HS-27A (cell line): Measurements from ENCODE around the gene OSBPL2.

Experiments used
- DNase-seq: peaks from one replicate; pipeline ENCODE4 v3.0.0-alpha.2; 2012; ENCODE audit warnings: low read depth, missing footprints

The OSBPL2 gene

DNA sequence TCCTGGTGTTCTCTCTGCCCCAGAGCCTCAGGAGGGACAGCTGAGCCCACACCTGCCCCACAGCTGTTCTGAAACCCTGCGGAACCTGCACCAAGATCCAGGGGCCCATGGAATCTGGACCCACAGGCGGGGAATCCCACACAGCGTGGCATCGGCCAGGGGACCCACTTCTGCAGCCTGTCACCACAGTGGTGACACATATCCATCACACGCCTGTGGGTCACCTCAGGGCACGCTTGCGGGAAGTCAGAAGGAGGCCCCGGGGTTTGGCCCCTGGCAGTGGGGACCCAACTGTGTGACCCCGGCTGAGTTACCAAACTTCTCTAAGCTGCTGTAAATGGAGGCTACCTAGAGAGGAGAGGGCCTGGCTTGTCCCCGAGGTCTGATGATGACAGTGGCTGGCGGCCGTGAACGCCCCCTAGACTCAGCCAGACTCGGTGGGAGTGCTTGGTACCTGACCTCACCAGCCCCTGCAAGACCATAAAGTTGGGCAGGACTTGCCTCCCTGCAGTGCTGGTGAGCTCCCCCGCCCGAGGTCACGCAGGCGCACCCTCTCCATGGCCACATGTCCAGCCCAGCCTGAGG, 16.0 kb upstream of the OSBPL2 start:
- no peak for DNase-seq

DNA sequence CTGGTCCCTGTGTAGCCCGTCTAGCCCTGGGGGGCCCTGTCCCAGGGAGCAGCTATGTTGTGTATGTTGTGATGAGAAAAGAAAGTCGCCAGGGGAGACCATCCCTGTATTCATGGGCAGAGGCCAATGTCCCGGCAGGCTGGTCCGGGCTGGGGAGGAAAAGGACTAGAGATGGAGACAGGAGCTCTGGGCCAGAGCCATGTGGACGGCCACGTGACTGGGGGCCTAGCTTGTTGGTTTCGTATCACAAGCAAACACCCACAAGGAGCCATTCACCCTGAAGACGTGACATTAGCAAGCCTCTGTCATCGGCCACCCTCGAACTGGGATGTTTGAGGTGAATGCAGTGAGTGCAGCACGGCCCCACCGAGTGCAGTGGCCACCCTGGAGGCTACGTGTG, 15.3 kb upstream of the OSBPL2 start:
- no peak for DNase-seq

DNA sequence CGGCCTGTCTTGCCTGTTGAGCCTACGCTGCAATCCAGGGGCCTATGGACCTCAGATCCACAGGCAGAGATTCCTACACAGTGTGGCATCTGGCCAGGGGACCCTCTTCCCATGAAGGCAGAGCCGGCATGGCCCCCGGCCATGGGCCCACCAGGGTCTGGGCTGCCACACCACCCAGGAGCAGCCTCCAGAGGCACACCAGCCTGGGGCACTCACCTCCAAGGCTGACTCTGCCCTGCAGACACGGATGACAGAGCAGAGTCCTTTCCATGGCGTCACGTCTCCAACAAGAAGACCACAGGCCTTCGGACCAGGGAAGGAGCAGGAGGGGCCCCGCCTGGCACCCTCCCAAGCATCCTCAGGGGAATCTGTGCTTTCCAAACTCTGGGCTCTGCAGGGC, 14.8 kb upstream of the OSBPL2 start:
- DNase-seq, result no peak

DNA sequence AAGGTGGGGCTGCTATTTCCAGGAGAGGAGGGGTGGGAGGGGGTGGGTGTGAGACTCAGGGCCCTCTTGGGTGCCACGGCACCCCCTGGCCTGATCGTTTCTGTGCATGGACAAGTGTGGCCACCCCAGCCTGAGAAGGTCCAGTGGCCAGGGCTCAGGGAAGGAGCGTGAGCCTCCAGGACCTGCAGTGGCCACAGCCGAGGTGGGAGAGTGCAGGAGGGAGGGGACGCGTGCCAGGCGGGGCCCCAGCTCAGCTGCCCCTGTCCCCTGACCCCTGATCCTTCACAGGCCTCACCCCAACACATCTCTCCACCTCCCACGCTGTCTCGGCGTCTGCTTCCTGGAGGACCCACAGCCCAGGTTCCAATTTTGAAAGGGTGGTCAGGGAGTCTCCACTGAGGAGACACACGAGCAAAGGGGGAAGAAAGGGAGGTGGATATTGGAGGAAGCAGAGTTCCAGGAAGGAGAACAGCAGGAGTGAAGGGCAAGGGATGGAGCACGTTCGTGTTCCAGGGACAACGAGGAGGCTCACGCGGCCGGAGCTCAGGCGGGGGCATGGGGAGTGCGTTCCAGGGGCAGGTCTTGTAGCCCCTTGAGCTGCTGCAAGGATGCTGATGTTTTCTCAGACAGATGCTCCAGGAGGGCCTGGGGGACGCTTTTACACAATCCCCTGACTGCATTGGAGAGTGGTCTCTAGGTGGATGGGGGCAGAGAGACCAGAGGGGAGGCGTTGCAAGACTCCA, 14.0 kb upstream of the OSBPL2 start:
- no peak for DNase-seq

DNA sequence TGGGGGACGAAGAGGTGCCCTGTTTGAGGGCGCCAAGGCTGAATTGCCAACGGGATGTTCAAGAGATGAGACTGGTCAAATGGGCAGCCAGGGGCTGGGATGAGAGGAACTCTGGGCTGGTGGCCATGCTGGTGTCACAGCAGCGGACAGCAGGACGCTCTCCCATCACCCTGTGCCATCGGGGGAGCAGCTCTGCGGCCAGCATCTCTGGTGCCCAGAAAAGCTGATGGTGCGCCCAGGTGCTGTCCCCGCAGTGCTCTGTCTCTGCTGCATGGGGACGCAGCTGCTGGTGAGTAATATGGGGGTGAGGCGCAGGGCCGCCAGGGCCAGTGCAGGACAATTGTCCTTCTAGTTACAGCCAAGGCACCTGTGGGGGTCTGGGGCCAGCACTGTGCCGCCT, 13.3 kb upstream of the OSBPL2 start:
- DNase-seq, result no peak

DNA sequence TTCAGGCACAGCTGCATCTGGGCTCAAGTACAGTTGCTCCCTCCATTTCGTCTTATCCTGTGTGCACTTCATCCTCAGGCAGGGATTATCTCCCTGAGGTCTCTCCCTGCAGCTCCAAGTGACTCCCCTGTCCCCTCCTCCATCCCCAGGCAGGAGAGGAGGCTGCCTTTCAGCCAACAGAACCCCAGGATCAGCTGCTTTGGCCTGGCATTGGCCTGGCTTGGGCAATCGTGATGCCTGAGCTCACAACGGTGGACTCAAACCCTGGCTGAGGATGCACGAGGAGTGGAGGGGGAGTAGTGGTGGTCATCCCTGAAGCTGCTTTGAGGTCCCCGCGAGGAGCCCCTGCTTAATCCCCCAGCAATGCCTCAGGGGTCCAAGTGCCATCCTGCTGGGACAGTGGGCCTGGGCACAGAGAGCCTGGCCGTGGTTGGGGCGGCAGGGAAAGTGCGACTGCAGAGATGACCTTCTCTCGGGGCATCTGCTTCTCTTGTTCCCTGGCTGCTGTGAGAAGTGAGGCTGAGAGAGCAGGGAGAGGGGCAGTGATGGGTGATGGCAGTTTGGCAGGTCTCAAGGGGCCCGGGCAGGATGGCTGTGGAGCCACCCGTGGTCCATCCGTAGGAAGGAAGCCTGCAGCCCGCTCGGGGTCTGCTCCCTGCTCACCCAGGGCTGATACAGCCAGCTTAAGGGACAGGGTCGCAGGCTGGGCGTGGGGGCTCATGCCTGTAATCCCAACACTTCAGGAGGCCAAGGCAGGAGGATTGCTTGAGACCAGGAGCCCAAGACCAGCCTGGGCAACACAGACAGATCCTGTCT, 12.3 kb upstream of the OSBPL2 start:
- no peak for DNase-seq

DNA sequence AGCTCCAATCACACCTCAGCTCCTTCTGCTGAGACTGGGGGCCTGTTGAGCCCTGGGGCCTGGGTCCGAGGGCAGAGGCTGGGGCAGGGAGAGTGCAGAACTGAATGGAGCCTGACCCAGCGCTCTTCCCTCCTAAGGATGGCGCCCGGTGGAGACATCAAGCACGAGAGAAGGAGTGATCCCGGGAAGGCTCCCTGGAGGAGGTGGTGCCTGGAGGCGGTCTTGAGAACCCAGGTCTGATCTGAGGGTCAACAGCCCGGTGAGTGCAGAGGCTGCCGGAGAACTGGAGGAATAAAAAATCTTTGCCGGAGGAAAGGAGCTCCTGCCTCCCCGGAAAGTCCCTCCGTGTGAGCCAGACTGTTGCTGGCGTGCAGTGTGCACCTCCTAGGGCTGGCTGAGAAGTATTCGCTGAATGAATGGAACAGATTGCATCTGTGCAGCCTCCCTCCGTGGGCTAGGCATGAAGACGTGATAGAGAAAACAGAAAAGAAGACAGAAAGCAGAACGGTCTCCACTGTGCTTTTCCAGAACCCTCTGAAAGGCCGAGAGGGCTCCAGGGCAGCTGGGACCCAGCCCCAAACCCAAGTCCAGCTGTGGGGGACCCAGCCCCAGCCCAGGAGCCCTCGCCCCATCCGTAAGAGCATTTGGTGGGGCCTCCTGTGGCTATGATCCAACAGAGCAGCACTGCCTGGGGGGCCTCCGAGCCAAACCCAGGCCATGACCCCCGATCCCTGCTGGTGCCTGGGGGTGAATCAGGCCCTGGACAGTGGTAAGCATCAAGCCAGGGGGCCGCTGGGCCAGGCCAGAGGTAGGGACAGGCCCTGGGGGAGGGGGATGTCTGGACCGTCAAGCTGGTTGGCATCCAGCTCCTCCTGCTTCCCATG, 11.4 kb upstream of the OSBPL2 start:
- DNase-seq, result no peak

DNA sequence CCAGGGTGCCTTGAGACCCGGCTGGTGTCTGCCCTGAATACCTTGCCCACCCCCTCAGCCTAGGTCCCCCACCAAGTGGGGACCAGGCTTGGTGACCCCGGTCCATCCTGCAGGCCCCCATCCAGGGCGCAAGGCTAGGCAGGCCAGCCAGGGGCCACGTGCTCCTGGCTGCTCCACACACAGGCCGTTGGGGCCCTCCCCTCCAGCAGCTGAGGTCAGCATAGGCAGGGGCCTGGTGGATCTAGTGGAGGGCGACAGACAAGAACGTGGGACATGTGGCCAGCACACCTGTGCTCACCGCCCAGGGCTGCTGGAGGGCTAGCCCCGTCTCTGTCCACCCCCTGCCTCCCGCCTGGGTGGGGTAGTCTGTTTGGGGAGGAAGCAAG, 10.7 kb upstream of the OSBPL2 start:
- no peak for DNase-seq

GRCh38 chr20:62227977-62228958, 10.1 kb upstream of the OSBPL2 start:
- DNase-seq, result no peak

DNA sequence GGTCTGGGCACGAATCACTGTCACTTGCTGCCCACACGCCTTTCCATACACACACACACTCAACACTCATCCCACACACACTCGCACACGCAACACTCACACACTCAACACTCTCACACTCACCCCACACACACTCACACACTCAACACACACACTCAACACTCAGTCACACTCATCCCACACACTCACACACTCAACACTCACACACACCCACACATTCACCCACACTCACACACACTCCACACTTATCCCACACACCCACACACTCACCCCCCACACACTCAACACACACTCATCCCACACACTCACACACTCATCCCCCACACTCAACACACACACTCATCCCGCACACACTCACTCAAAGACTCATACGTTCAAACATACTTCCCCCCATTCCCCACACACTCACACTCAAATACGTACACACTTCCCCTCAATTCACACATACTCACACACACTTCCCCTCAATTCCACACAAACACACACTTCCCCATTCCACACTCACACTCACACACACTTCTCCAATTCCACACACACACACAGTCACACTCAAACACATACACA, 9.3 kb upstream of the OSBPL2 start:
- no peak for DNase-seq

- no peak for DNase-seq
Observed at GRCh38 chr20:62229667-62230066, 8.7 kb upstream of the OSBPL2 start.

- DNase-seq, result no peak
Observed at GRCh38 chr20:62230276-62230675, 8.0 kb upstream of the OSBPL2 start.

DNA sequence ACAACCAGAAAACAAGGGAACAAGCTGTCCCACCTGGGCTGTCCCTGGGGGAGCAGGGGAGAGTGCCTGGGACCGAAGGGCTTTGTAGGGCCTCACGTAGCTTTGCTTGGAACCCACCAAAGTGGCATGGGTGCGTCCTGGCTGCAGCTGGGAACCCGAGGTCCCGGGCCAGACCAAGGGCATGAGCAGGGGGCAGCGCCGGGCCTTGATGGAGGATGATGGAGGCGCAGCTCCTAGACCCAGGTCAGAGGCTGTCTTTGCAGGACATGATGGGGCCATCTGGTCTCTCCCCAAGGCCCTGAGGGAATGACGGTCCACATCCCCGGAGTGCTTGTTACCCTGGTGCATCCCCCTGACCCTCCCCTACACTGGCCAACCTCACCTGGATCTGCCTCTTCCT, 7.6 kb upstream of the OSBPL2 start:
- DNase-seq, result no peak

GRCh38 chr20:62231292-62231691, 7.0 kb upstream of the OSBPL2 start:
- DNase-seq, result no peak

DNA sequence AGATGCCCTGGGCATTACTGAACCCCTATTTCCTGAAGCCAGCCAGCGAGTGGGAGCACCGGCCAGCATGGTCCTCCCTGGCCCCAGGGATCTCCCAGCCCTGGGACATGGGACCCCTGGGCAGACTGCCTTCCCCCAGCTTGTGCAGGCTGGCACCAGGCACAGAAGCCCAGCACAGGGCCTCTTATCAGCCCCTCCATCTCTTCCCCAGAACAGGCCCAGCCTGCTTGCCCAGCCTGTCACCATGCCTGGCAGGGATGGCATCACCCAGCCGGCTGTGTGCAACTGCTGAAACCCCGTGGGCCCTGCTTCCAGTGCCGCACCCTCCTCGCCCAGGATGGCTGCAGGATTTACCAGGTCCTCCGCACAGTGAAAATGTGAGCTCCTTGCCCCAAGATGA, 6.1 kb upstream of the OSBPL2 start:
- DNase-seq, result no peak

- no peak for DNase-seq
Observed at GRCh38 chr20:62232770-62233645, 5.3 kb upstream of the OSBPL2 start.

GRCh38 chr20:62233684-62234083, 4.6 kb upstream of the OSBPL2 start:
- DNase-seq, result no peak

DNA sequence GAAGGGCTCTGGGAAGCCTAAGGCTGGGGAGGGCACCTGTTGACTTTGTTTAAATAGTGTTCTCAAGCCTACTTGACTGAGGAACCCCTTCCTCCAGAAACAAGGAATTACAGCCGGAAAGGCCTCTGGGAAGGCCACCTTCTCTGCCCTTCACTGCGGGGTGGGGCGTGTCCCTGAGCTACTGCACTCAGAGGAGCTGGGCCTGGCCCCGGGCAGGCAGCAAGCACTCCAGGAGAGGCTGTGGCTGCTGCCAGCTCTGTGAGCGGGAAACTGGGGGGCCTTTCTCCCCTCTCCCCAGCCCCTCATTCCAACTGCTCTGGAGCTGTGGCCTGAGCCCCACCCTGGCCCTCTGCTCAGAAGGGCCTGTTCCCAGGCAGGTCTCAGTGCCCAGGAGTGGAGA, 4.0 kb upstream of the OSBPL2 start:
- DNase-seq, result no peak

DNA sequence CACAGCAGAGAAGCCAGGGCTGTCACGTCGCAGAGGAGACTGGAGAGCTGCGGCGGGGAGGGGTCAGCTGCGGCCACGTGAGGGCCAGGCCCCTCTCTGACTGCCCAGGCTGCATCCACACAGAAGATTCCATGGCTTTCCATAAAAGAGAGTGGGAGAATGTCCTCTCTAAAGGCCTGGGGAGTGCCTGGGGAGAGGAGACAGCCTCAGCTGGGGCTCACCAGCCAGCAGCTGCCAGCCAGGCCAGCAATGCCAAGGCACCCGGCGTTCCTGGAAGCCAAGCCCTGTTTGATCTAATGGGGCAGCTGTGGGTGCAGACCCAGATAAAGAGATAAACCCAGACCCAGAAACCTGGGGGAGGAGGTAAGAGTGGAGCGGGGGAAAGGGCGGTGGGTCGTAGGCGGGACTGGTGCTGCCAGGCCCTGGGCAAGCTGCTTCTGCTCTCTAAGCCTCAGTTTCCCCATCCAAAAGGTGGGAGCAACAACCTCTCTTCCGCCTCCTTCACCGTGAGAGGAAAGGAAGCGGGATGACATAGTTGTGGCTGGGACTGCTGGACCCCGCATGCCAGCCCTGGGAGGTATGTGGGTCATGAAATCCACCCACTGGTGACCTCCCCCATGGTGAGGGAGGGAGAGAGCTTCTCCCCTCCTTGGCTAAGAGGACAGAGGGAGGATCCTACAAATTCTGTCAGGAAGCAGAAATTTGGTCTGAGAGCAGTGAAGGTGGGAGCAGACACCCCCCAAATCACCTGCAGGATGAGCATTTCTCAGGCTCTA, 3.1 kb upstream of the OSBPL2 start:
- no peak for DNase-seq
